Neuronal stem cell (in vitro differentiated cells): ENCODE results near the gene ADCYAP1.

Experiments used
- DNase-seq: peaks from one replicate; pipeline ENCODE4 v3.0.0-alpha.2; 2013; ENCODE audit warnings: low spot score
- H2AFZ ChIP-seq: one replicate; pipeline ENCODE4 v1.6.1; 2013; ENCODE audit warnings: mild to moderate bottlenecking, low read length, inconsistent platforms
- H2AK5ac ChIP-seq: 2 replicates; pipeline ENCODE4 v1.6.1; 2013; ENCODE audit warnings: low read depth, mild to moderate bottlenecking, inconsistent platforms, low read length, moderate library complexity, mixed read lengths
- H2BK120ac ChIP-seq: 2 replicates; pipeline ENCODE4 v1.6.1; 2013; ENCODE audit warnings: low read depth, mild to moderate bottlenecking, inconsistent platforms, low read length, moderate library complexity, mixed read lengths
- H2BK12ac ChIP-seq: one replicate; pipeline ENCODE4 v1.6.1; 2013; ENCODE audit warnings: low read length, inconsistent platforms
- H2BK15ac ChIP-seq: 2 replicates; pipeline ENCODE4 v1.6.1; 2013; ENCODE audit warnings: mild to moderate bottlenecking, low read length, inconsistent platforms, mixed read lengths
- H2BK5ac ChIP-seq: one replicate; pipeline ENCODE4 v1.6.1; 2013; ENCODE audit warnings: inconsistent platforms, mild to moderate bottlenecking, low read length, moderate library complexity
- H3K14ac ChIP-seq: one replicate; pipeline ENCODE4 v1.6.1; 2013; ENCODE audit warnings: low read length, inconsistent platforms
- H3K18ac ChIP-seq: 2 replicates; pipeline ENCODE4 v1.6.1; 2013; ENCODE audit warnings: low read length, inconsistent platforms
- H3K23ac ChIP-seq: 2 replicates; pipeline ENCODE4 v1.6.1; 2013; ENCODE audit warnings: low read depth, mild to moderate bottlenecking, mixed read lengths, low read length, inconsistent platforms; ENCODE audit not compliant: poor library complexity
- H3K27ac ChIP-seq: replicated peaks from 3 replicates; pipeline ENCODE4 v1.5.1; 2013; ENCODE audit warnings: low read length, inconsistent platforms
- H3K27me3 ChIP-seq, 3 experiments: 2 replicates each; pipeline ENCODE4 v1.6.1; 2013; ENCODE audit warnings: low read length in 3 of 3, mild to moderate bottlenecking in 2 of 3, inconsistent platforms in 1 of 3, low read depth in 1 of 3, mixed read lengths in 1 of 3, moderate library complexity in 1 of 3; ENCODE audit not compliant: control insufficient read depth in 3 of 3, insufficient read depth in 3 of 3
- H3K36me3 ChIP-seq, 2 donors: replicated peaks in 1 of 2; 2 replicates each; pipeline ENCODE4 v1.6.1; 2013; ENCODE audit warnings: low read length in 2 of 2; ENCODE audit not compliant: control insufficient read depth in 2 of 2, insufficient read depth in 2 of 2
- H3K4ac ChIP-seq: 2 replicates; pipeline ENCODE4 v1.6.1; 2013; ENCODE audit warnings: inconsistent platforms, mild to moderate bottlenecking, low read length, moderate library complexity
- H3K4me1 ChIP-seq, 2 donors: 1 replicate in 1 of 2; 2 replicates in 1 of 2; pipeline ENCODE4 v1.6.1; 2013; ENCODE audit warnings: low read length in 2 of 2, low read depth in 1 of 2; ENCODE audit not compliant: control insufficient read depth in 2 of 2, insufficient read depth in 1 of 2
- H3K4me2 ChIP-seq: one replicate; pipeline ENCODE4 v1.6.1; 2013; ENCODE audit warnings: mild to moderate bottlenecking, low read length, inconsistent platforms; ENCODE audit not compliant: insufficient read depth, poor library complexity, severe bottlenecking
- H3K4me3 ChIP-seq, 2 donors: 2 replicates each; pipeline ENCODE4 v1.5.1; 2013; ENCODE audit warnings: low read length in 2 of 2, mild to moderate bottlenecking in 2 of 2, inconsistent platforms in 1 of 2, moderate library complexity in 1 of 2
- H3K79me1 ChIP-seq: one replicate; pipeline ENCODE4 v1.6.1; 2013; ENCODE audit warnings: low read depth, mild to moderate bottlenecking, inconsistent platforms, low read length, moderate library complexity
- H3K9ac ChIP-seq: one replicate; pipeline ENCODE4 v1.6.1; 2013; ENCODE audit warnings: mild to moderate bottlenecking, low read depth, low read length, inconsistent platforms; ENCODE audit not compliant: poor library complexity
- H3K9me3 ChIP-seq, 2 donors: replicated peaks in 1 of 2; 2 replicates each; pipeline versions ENCODE3 to v1.6.1; 2013; ENCODE audit warnings: low read length in 2 of 2, mild to moderate bottlenecking in 2 of 2, inconsistent platforms in 1 of 2, low read depth in 1 of 2, mixed read lengths in 1 of 2, moderate library complexity in 1 of 2; ENCODE audit not compliant: control insufficient read depth in 2 of 2, insufficient read depth in 1 of 2
- H4K8ac ChIP-seq: one replicate; pipeline ENCODE4 v1.6.1; 2013; ENCODE audit warnings: low read depth, mild to moderate bottlenecking, inconsistent platforms, low read length, moderate library complexity
- H4K91ac ChIP-seq: one replicate; pipeline ENCODE4 v1.6.1; 2013; ENCODE audit warnings: low read length, low read depth, mild to moderate bottlenecking, inconsistent platforms; ENCODE audit not compliant: poor library complexity
- WGBS, 2 donors: extraction: QIAGEN DNeasy Blood & Tissue Kit; methylation state at CpG; one replicate each; pipeline ENCODE4 v1.1.7; 2013; ENCODE audit warnings: missing lambda C conversion rate in 2 of 2, mixed read lengths in 1 of 2; ENCODE audit not compliant: insufficient read length in 2 of 2, insufficient replicate concordance in 1 of 2; ENCODE audit errors: extremely low coverage in 2 of 2; 5-methylcytosine and 5-hydroxymethylcytosine counted together

ADCYAP1 gene

GRCh38 chr18:926946-927345, 22.3 kb downstream of the ADCYAP1 start:
- DNase-seq = no peak
- no peak overlapping the region for H3K4ac ChIP-seq
- no peak overlapping the region for H3K14ac ChIP-seq
- H2BK120ac ChIP-seq = no peak overlapping the region
- H3K9me3 ChIP-seq = peaks cover 0 to 2% of the 10 kb centered on the region in 2 donors
- H3K27me3 ChIP-seq = no peaks in the 10 kb centered on the region
- H3K4me3 ChIP-seq = no peak overlapping the region
- no peaks in the 10 kb centered on the region for H3K4me1 ChIP-seq
- H2BK5ac ChIP-seq = no peak overlapping the region
- H4K91ac ChIP-seq = no peak overlapping the region
- no peak overlapping the region for H4K8ac ChIP-seq
- no peak overlapping the region for H2BK15ac ChIP-seq
- H3K9ac ChIP-seq = no peak overlapping the region
- H3K36me3 ChIP-seq = no peaks in the 10 kb centered on the region
- no peak overlapping the region for H2AFZ ChIP-seq
- H3K4me2 ChIP-seq = no peak overlapping the region
- no peak overlapping the region for H3K27ac ChIP-seq
- no peak overlapping the region for H3K18ac ChIP-seq
- no CpG with 5 or more reads among the region's 1 CpG for WGBS, 2 donors
- H3K79me1 ChIP-seq = no peaks in the 10 kb centered on the region
- no peak overlapping the region for H2AK5ac ChIP-seq
- no peak overlapping the region for H2BK12ac ChIP-seq
- H3K23ac ChIP-seq = no peak overlapping the region

- Histone ChIP-seq H2AK5ac (no peak overlapping the region), H2BK120ac (no peak overlapping the region), H4K91ac (no peak overlapping the region), H3K9me3 (no peaks in the 10 kb centered on the region), H3K79me1 (no peaks in the 10 kb centered on the region), H3K4me1 (peaks cover 0 to 4% of the 10 kb centered on the region in 2 donors), H3K27ac (no peak overlapping the region), H4K8ac (no peak overlapping the region), H3K4ac (no peak overlapping the region), H3K4me2 (no peak overlapping the region), H3K27me3 (no peaks in the 10 kb centered on the region), H3K14ac (no peak overlapping the region), H3K36me3 (no peaks in the 10 kb centered on the region), H2BK15ac (no peak overlapping the region), H2AFZ (no peak overlapping the region), H2BK5ac (no peak overlapping the region), H2BK12ac (no peak overlapping the region), H3K9ac (no peak overlapping the region), H3K23ac (no peak overlapping the region), H3K4me3 (no peak overlapping the region), H3K18ac (no peak overlapping the region)
- no CpG with 5 or more reads among the region's 2 CpGs for WGBS, 2 donors
- DNase-seq = no peak
Observed at GRCh38 chr18:933082-933481, 28.4 kb downstream of the ADCYAP1 start.

- Histone ChIP-seq H3K79me1 (no peaks in the 10 kb centered on the region), H4K91ac (no peak overlapping the region), H3K36me3 (no peaks in the 10 kb centered on the region), H3K4ac (no peak overlapping the region), H3K14ac (no peak overlapping the region), H3K18ac (no peak overlapping the region), H2BK15ac (no peak overlapping the region), H3K4me1 (peaks cover 0 to 4% of the 10 kb centered on the region in 2 donors), H2AFZ (no peak overlapping the region), H3K23ac (no peak overlapping the region), H3K9me3 (no peaks in the 10 kb centered on the region), H2BK5ac (no peak overlapping the region), H4K8ac (no peak overlapping the region), H3K4me2 (no peak overlapping the region), H2AK5ac (no peak overlapping the region), H2BK12ac (no peak overlapping the region), H3K4me3 (no peak overlapping the region), H3K27me3 (no peaks in the 10 kb centered on the region), H2BK120ac (no peak overlapping the region), H3K9ac (no peak overlapping the region), H3K27ac (no peak overlapping the region)
- WGBS, 2 donors = no CpG with 5 or more reads among the region's 8 CpGs
- DNase-seq = no peak
Observed at GRCh38 chr18:934518-935133, 30.0 kb downstream of the ADCYAP1 start.

GRCh38 chr18:936941-937340, 32.3 kb downstream of the ADCYAP1 start:
- no peak overlapping the region for H2BK15ac ChIP-seq
- H3K9me3 ChIP-seq = no peaks in the 10 kb centered on the region
- H2AK5ac ChIP-seq = peak overlapping the region; percentile 85
- no peak overlapping the region for H2BK120ac ChIP-seq
- H3K9ac ChIP-seq = peak overlapping the region; percentile 51
- H3K4ac ChIP-seq = no peak overlapping the region
- WGBS, 2 donors = no CpG with 5 or more reads among the region's 6 CpGs
- no peak overlapping the region for H3K4me2 ChIP-seq
- no peak overlapping the region for H2BK12ac ChIP-seq
- H3K4me1 ChIP-seq = peaks cover 0 to 4% of the 10 kb centered on the region in 2 donors
- no peak overlapping the region for H4K91ac ChIP-seq
- peak overlapping the region; percentile 94 for H3K14ac ChIP-seq
- peak overlapping the region; percentile 68 for H3K18ac ChIP-seq
- no peaks in the 10 kb centered on the region for H3K79me1 ChIP-seq
- H3K27ac ChIP-seq = no peak overlapping the region
- H2BK5ac ChIP-seq = no peak overlapping the region
- H2AFZ ChIP-seq = no peak overlapping the region
- no peak overlapping the region for H4K8ac ChIP-seq
- no peaks in the 10 kb centered on the region for H3K36me3 ChIP-seq
- no peak overlapping the region for H3K4me3 ChIP-seq
- H3K27me3 ChIP-seq = no peaks in the 10 kb centered on the region
- H3K23ac ChIP-seq = peak overlapping the region; percentile 40
- DNase-seq = no peak
